GM21529 (cell line): ENCODE measurements around the gene MRGPRD.

Experiments
- ATAC-seq: cut with Tn5 transposase; IDR thresholded peaks from one replicate; pipeline ENCODE4 v1.9.1; 2021; ENCODE audit not compliant: unreplicated experiment

The MRGPRD gene

GRCh38 chr11:68933605-68934320 lies 47.0 kb downstream of the MRGPRD start:
- ATAC-seq = no peak

GRCh38 chr11:68932933-68933577 lies 47.7 kb downstream of the MRGPRD start:
- ATAC-seq = no peak

GRCh38 chr11:68932358-68932757 lies 48.4 kb downstream of the MRGPRD start:
- ATAC-seq = no peak

GRCh38 chr11:68931911-68932310 lies 48.9 kb downstream of the MRGPRD start:
- no peak for ATAC-seq

- no peak for ATAC-seq
Measured at GRCh38 chr11:68930991-68931855, 49.6 kb downstream of the MRGPRD start.
